AG04449 (cell line): ENCODE measurements around the gene LDB2.

Experiments
- CTCF ChIA-PET: fragments of 350-600 bp; formaldehyde crosslinking; extraction: SDS; loops from one replicate; lab custom pipeline; 2021; ENCODE audit warnings: antibody characterized with exemption; lab: Yijun Ruan, JAX
- POLR2A ChIA-PET: fragments of 400-600, 350-600 bp; formaldehyde crosslinking; extraction: SDS; loops from one replicate; lab custom pipeline; 2020; ENCODE audit warnings: antibody characterized with exemption, inconsistent platforms; lab: Yijun Ruan, JAX
- DNase-seq: peaks from one replicate; pipeline ENCODE4 v3.0.0-alpha.2; 2010; ENCODE audit warnings: low read depth, low spot score
- H3K4me3 ChIP-seq: 2 replicates; pipeline ENCODE4 v1.5.1; 2011; ENCODE audit warnings: low read depth, mild to moderate bottlenecking, control low read depth, low read length
- CTCF ChIP-seq: IDR thresholded peaks from one replicate; pipeline ENCODE4 v1.5.1; 2011; ENCODE audit warnings: mild to moderate bottlenecking, moderate library complexity, low read length, control low read depth, inconsistent platforms; ENCODE audit not compliant: insufficient read depth; ENCODE audit errors: missing control alignments

Gene LDB2

GRCh38 chr4:16713271-16713670 lies 185.2 kb downstream of the LDB2 start:
- no peak overlapping the region for H3K4me3 ChIP-seq
- CTCF ChIA-PET = no interaction called here
- no peak for DNase-seq
- no peak for TF ChIP-seq CTCF
- POLR2A ChIA-PET = no interaction called here

GRCh38 chr4:16710198-16710597 lies 188.2 kb downstream of the LDB2 start:
- TF ChIP-seq CTCF = no peak
- no peak overlapping the region for H3K4me3 ChIP-seq
- ChIA-PET CTCF (interaction anchor here (1.4 to 1.7 kb wide), 3 partner anchors 9 to 14 kb away, joined by 4 to 9 read pairs (median 4); no protein-coding TSS in a partner anchor), POLR2A (interaction anchor here (0.6 kb wide), 1 partner anchor 353 kb away, joined by 4 read pairs; no protein-coding TSS in a partner anchor)
- no peak for DNase-seq

GRCh38 chr4:16707874-16708273 lies 190.6 kb downstream of the LDB2 start:
- no peak for DNase-seq
- H3K4me3 ChIP-seq = no peak overlapping the region
- no peak for TF ChIP-seq CTCF
- ChIA-PET POLR2A (interaction anchor here (0.7 kb wide), 1 partner anchor 11 kb away, joined by 3 read pairs; no protein-coding TSS in a partner anchor), CTCF (interaction anchor here (0.6 kb wide), 1 partner anchor 201 kb away, joined by 3 read pairs; no protein-coding TSS in a partner anchor)

GRCh38 chr4:16706251-16706650 lies 192.2 kb downstream of the LDB2 start:
- POLR2A ChIA-PET = no interaction called here
- no peak for DNase-seq
- CTCF ChIA-PET = interaction anchor here (1.2 kb wide), 1 partner anchor 24 kb away, joined by 4 read pairs; no protein-coding TSS in a partner anchor
- no peak for TF ChIP-seq CTCF
- H3K4me3 ChIP-seq = no peak overlapping the region

GRCh38 chr4:16705341-16705740 lies 193.1 kb downstream of the LDB2 start:
- POLR2A ChIA-PET = no interaction called here
- CTCF ChIA-PET = no interaction called here
- no peak overlapping the region for H3K4me3 ChIP-seq
- TF ChIP-seq CTCF = no peak
- DNase-seq = no peak

- H3K4me3 ChIP-seq = no peak overlapping the region
- ChIA-PET POLR2A (interaction anchor here (0.8 kb wide), 1 partner anchor 12 kb away, joined by 3 read pairs; no protein-coding TSS in a partner anchor), CTCF (no interaction called here)
- DNase-seq = no peak
- TF ChIP-seq CTCF = no peak
These were observed 194.0 kb downstream of the LDB2 start for GRCh38 chr4:16704489-16704888.
